ENCODE data around the gene EYA2.

EYA2 gene

GRCh38 chr20:46895906-46896242 lies 1.2 kb downstream of the EYA2 start:
- H3K27me3 ChIP-seq, result peaks cover 0 to 54% of the 10 kb centered on the region in 2 donors
- peaks cover 0 to 12% (median 4%) of the 10 kb centered on the region in 4 donors for H3K4me1 ChIP-seq
- no peak overlapping the region for H3K27ac ChIP-seq
- TF ChIP-seq CTCF (IDR thresholded peaks at IDR 0.05), result no peak
- intact Hi-C loops (cut with DNase I; ENCODE audit: low total_unique reads), result no loop called here
- H3K4me3 ChIP-seq, result peak overlapping the region; percentile 38 to 50
- peaks cover 0 to 4% (median 0%) of the 10 kb centered on the region in 3 donors for H3K9me3 ChIP-seq
- no peaks in the 10 kb centered on the region for H3K36me3 ChIP-seq
- no peak for DNase-seq

GRCh38 chr20:46897328-46897880 lies 2.8 kb downstream of the EYA2 start:
- H3K36me3 ChIP-seq, result no peaks in the 10 kb centered on the region
- DNase-seq, result no peak
- no peak overlapping the region for H3K4me3 ChIP-seq
- H3K9me3 ChIP-seq, result no peaks in the 10 kb centered on the region
- H3K27ac ChIP-seq, result no peak overlapping the region
- no peak for TF ChIP-seq CTCF (IDR thresholded peaks at IDR 0.05)
- H3K27me3 ChIP-seq, result peaks cover 0 to 54% of the 10 kb centered on the region in 2 donors
- intact Hi-C loops (cut with DNase I; ENCODE audit: low total_unique reads), result no loop called here
- peaks cover 0 to 12% (median 4%) of the 10 kb centered on the region in 4 donors for H3K4me1 ChIP-seq

DNA sequence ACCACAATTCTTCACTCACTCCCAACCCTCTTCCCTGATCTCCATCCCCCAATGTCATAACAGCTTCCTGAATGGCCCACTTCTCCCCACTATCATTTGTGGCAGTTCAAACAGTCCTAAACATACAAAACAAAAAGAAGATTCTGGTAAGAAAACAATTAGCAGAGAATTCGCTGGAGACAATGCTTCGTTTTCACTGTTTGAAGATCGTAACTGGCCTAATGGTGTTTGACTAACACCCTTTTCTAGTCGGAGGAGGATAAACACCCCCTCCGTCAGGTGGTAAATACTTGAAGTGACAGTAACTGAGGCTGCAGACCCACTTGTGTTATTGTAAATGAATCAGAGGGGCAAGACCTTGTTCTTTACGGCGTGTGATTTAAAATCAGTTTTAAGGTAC lies 3.8 kb downstream of the EYA2 start:
- H3K4me3 ChIP-seq, result no peak overlapping the region
- H3K27me3 ChIP-seq, result peaks cover 0 to 53% of the 10 kb centered on the region in 2 donors
- H3K9me3 ChIP-seq, result no peaks in the 10 kb centered on the region
- H3K36me3 ChIP-seq, result no peaks in the 10 kb centered on the region
- DNase-seq, result no peak
- intact Hi-C loops (cut with DNase I; ENCODE audit: low total_unique reads), result no loop called here
- no peak overlapping the region for H3K27ac ChIP-seq
- H3K4me1 ChIP-seq, result peaks cover 0 to 12% (median 4%) of the 10 kb centered on the region in 4 donors
- TF ChIP-seq CTCF (IDR thresholded peaks at IDR 0.05), result no peak

DNA sequence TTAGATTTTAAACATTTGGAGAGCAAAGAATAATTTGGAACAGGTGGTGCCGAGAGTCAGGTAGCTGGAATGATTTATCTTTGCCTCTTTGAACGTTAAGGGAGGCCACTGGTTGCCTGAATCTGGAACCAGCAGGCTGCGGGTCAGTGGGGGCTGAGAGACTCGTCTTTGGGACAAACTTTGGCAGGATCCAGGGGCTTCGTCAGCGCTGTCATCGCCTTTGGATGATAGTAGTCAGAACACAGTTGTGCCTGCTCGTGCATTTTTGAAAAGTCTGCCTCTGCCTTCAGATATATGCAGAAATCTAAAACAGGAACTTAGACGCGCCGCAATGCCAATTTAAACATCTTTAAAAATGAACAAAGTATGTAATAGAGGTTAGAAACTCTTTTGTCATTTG lies 5.0 kb downstream of the EYA2 start:
- no peak for TF ChIP-seq CTCF (IDR thresholded peaks at IDR 0.05)
- no peaks in the 10 kb centered on the region for H3K9me3 ChIP-seq
- no peak for DNase-seq
- intact Hi-C loops (cut with DNase I; ENCODE audit: low total_unique reads), result no loop called here
- peaks cover 0 to 9% (median 4%) of the 10 kb centered on the region in 4 donors for H3K4me1 ChIP-seq
- H3K27me3 ChIP-seq, result peaks cover 0 to 41% of the 10 kb centered on the region in 2 donors
- no peak overlapping the region for H3K4me3 ChIP-seq
- no peaks in the 10 kb centered on the region for H3K36me3 ChIP-seq
- H3K27ac ChIP-seq, result no peak overlapping the region

DNA sequence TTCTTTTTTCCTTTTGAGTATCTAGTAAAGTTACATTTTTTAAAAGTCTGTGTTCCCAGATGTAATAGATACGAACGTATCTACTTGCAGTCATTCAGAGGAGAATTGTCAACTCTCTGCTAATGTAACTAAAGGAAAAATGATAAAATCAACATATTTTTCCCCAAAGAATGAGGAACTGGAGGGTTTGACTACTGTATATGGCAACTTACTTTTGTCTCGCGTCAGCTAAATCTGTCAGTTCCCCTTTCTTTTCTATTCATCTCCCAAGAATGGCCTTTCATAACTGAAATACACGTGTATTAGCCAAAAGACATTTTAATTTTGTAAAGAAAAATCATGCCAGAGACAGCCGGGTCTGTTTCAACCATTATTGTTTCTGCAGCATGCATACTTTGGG lies 5.4 kb downstream of the EYA2 start:
- TF ChIP-seq CTCF (IDR thresholded peaks at IDR 0.05), result no peak
- Histone ChIP-seq H3K4me3 (no peak overlapping the region), H3K4me1 (peaks cover 0 to 4% (median 2%) of the 10 kb centered on the region in 4 donors), H3K36me3 (no peaks in the 10 kb centered on the region), H3K27ac (no peak overlapping the region), H3K27me3 (peaks cover 0 to 36% of the 10 kb centered on the region in 2 donors), H3K9me3 (no peaks in the 10 kb centered on the region)
- DNase-seq, result no peak
- intact Hi-C loops (cut with DNase I; ENCODE audit: low total_unique reads), result no loop called here

DNA sequence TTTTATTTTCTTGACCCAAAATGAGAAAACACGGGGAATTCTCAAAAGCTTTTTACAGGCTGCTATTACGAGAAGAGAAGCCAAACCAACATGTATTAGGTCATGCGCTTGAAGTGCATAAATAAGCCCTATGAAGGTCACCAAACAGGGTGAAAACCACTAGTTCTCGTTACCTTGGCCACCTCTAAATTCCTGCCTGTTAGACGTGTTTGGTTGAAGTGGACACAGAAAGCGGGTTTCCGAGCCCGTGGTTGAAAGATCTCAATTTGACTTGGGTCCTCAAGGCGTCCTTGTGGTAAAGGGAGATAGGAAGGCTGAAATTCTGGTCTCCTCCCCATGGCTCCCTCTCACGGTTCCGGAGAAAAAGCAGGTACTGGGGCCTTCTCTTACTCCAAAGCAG lies 6.2 kb downstream of the EYA2 start:
- no peaks in the 10 kb centered on the region for H3K36me3 ChIP-seq

More for the DNA sequence above, 6.2 kb downstream of the EYA2 start:
- no peak for DNase-seq
- intact Hi-C loops (cut with DNase I; ENCODE audit: low total_unique reads), result no loop called here
- Histone ChIP-seq H3K27me3 (peaks cover 0 to 29% of the 10 kb centered on the region in 2 donors), H3K9me3 (no peaks in the 10 kb centered on the region), H3K4me3 (no peak overlapping the region), H3K4me1 (no peaks in the 10 kb centered on the region), H3K27ac (no peak overlapping the region)
- no peak for TF ChIP-seq CTCF (IDR thresholded peaks at IDR 0.05)

Data from tibial artery (tissue), 4 donors.